Gastrocnemius medialis (tissue), 4 donors: ENCODE data around the gene FBXO46. TPM values are rescaled to one million over a fixed set of nuclear protein-coding genes. Genes with fewer than 3 reads are reported as not detected.
"Not testable (repeated sequence)": the region's sequence is repeated elsewhere in the genome, so short reads cannot be mapped to it uniquely, and the experiment has no call there.

Experiments used
- ATAC-seq, 2 donors: fragments of 150-250 bp; one replicate each; pipeline ENCODE4 v1.9.1; 2016
- DNase-seq, 2 donors: peaks; one replicate each; pipeline ENCODE4 v3.0.0-alpha.2; 2019
- H3K27ac ChIP-seq, 4 donors: fragments of 200-600 bp; sonication (generic); 1 replicate in 1 of 4; 2 replicates in 3 of 4; pipeline ENCODE4 v1.5.1; 2016 to 2018; ENCODE audit warnings: mild to moderate bottlenecking in 2 of 4, moderate library complexity in 1 of 4
- H3K27me3 ChIP-seq, 3 donors: fragments of 200-600 bp; sonication (generic) in 2 of 3; 1 replicate in 1 of 3; 2 replicates in 2 of 3; pipeline versions ENCODE4 v1.5.1 to v1.6.0; 2016 to 2019; ENCODE audit warnings: mild to moderate bottlenecking in 1 of 3, moderate library complexity in 1 of 3
- H3K36me3 ChIP-seq, 2 donors: fragments of 200-600 bp; sonication (generic) in 1 of 2; one replicate each; pipeline ENCODE4 v1.5.1; 2017 to 2018
- H3K4me1 ChIP-seq, 2 donors: fragments of 200-600 bp; sonication (generic) in 1 of 2; one replicate each; pipeline ENCODE4 v1.5.1; 2016 to 2017; ENCODE audit warnings: mild to moderate bottlenecking in 2 of 2
- H3K4me3 ChIP-seq, 4 donors: fragments of 200-600 bp; sonication (generic) in 3 of 4; 1 replicate in 1 of 4; 2 replicates in 3 of 4; pipeline ENCODE4 v1.5.1; 2016 to 2019; ENCODE audit warnings: mild to moderate bottlenecking in 2 of 4
- H3K9me3 ChIP-seq, 3 donors: fragments of 200-600 bp; sonication (generic) in 2 of 3; 1 replicate in 1 of 3; 2 replicates in 2 of 3; pipeline ENCODE4 v1.5.1; 2016 to 2019
- POLR2A ChIP-seq, 2 donors: fragments of 450-650 bp; IDR thresholded peaks; one replicate each; pipeline ENCODE4 v1.6.1; 2017; ENCODE audit warnings: antibody characterized with exemption in 2 of 2, mild to moderate bottlenecking in 2 of 2, moderate library complexity in 2 of 2
- in situ Hi-C, 4 donors: fragments of 200-750 bp; cut with MboI; loops; one replicate each; pipeline versions ENCODE4 v1.15.0 to v1.8.0; 2017; ENCODE audit warnings: low sequenced_read_pairs in 4 of 4
- intact Hi-C: fragments of 100-400 bp; cut with DNase I; formaldehyde crosslinking; loops from one replicate; pipeline ENCODE4 v1.15.1; 2023; ENCODE audit warnings: low total_unique reads
- total RNA-seq, 4 donors: library from RNA; depleted of rRNA; stranded (reverse); fragments of >200 nt; gene quantifications; one replicate each; pipeline versions ENCODE4 v1.1.0 to v1.2.3, GENCODE V29; 2016
- TF ChIP-seq, protein P1 (sequence below), 5 experiments: fragments of 450-650 bp in 3 of 5; fragments of 200-600 bp in 2 of 5; sonication (generic) in 2 of 5; IDR thresholded peaks in 4 of 5; conservative IDR thresholded peaks in 1 of 5; 1 replicate in 4 of 5; 2 replicates in 1 of 5; pipeline ENCODE4 v1.5.1; 2016 to 2019; ENCODE audit warnings: antibody characterized with exemption in 5 of 5, mild to moderate bottlenecking in 3 of 5, moderate library complexity in 3 of 5

Gene FBXO46
- total RNA-seq, 4 donors from 2014 or later = 6.6 to 14.3 (median 8.7) TPM

- DNase-seq (no peak), ATAC-seq (no peak)
- no peaks in the 10 kb centered on the region for H3K4me1 ChIP-seq
- intact Hi-C loops = no loop called here
- no peaks in the 10 kb centered on the region for H3K9me3 ChIP-seq
- H3K36me3 ChIP-seq = no peaks in the 10 kb centered on the region
- no peak overlapping the region for H3K4me3 ChIP-seq
- no peak overlapping the region for H3K27ac ChIP-seq
- H3K27me3 ChIP-seq = no peaks in the 10 kb centered on the region
- in situ Hi-C loops = no loop called here
- TF ChIP-seq, protein P1, sequence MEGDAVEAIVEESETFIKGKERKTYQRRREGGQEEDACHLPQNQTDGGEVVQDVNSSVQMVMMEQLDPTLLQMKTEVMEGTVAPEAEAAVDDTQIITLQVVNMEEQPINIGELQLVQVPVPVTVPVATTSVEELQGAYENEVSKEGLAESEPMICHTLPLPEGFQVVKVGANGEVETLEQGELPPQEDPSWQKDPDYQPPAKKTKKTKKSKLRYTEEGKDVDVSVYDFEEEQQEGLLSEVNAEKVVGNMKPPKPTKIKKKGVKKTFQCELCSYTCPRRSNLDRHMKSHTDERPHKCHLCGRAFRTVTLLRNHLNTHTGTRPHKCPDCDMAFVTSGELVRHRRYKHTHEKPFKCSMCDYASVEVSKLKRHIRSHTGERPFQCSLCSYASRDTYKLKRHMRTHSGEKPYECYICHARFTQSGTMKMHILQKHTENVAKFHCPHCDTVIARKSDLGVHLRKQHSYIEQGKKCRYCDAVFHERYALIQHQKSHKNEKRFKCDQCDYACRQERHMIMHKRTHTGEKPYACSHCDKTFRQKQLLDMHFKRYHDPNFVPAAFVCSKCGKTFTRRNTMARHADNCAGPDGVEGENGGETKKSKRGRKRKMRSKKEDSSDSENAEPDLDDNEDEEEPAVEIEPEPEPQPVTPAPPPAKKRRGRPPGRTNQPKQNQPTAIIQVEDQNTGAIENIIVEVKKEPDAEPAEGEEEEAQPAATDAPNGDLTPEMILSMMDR (IDR thresholded peaks at IDR 0.05 in 4 of 5, conservative IDR thresholded peaks at IDR 0.05 in 1 of 5) = no peak
- TF ChIP-seq POLR2A (IDR thresholded peaks at IDR 0.05) = no peak
These were observed 21.9 kb upstream of the FBXO46 start for GRCh38 chr19:45752639-45753038.

GRCh38 chr19:45751483-45751882 is 20.8 kb upstream of the FBXO46 start:
- intact Hi-C loops, in situ Hi-C loops, ATAC-seq: not testable (repeated sequence)

GRCh38 chr19:45747513-45747912 is 16.8 kb upstream of the FBXO46 start:
- ATAC-seq (no peak), DNase-seq (no peak)
- H3K9me3 ChIP-seq = no peaks in the 10 kb centered on the region
- no peaks in the 10 kb centered on the region for H3K27me3 ChIP-seq
- TF ChIP-seq, protein P1 (IDR thresholded peaks at IDR 0.05 in 4 of 5, conservative IDR thresholded peaks at IDR 0.05 in 1 of 5) = no peak
- no peak for TF ChIP-seq POLR2A (IDR thresholded peaks at IDR 0.05)
- in situ Hi-C loops = no loop called here
- no peak overlapping the region for H3K27ac ChIP-seq
- no peaks in the 10 kb centered on the region for H3K4me1 ChIP-seq
- no peak overlapping the region for H3K4me3 ChIP-seq
- no peaks in the 10 kb centered on the region for H3K36me3 ChIP-seq
- intact Hi-C loops = no loop called here

More at GRCh38 chr19:45751483-45751882, 20.8 kb upstream of the FBXO46 start:
- not testable (repeated sequence) for DNase-seq, H3K4me1 ChIP-seq, H3K4me3 ChIP-seq, H3K27me3 ChIP-seq, H3K9me3 ChIP-seq, H3K27ac ChIP-seq, H3K36me3 ChIP-seq

DNA sequence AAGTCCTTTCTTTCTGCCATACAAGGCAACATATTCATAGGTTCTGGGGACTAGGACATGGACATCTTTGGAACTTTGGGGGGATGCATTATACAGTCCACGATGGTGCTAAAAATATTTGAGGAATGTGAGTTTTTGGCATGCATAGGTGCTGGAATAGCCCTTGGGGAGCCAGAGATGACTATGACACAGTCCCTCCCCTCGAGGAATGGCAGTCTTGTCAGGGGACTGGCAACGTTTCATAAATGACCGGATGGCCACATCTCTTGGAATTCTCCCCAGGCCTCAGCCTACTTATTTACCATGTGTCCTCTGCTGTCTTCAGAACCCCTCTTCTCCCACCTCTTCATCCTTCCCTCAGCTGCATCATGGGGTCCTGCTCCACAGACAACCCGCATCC is 16.2 kb upstream of the FBXO46 start:
- no peaks in the 10 kb centered on the region for H3K9me3 ChIP-seq
- ATAC-seq (no peak), DNase-seq (no peak)
- in situ Hi-C loops = no loop called here
- no peak for TF ChIP-seq POLR2A (IDR thresholded peaks at IDR 0.05)
- TF ChIP-seq, protein P1 (IDR thresholded peaks at IDR 0.05 in 4 of 5, conservative IDR thresholded peaks at IDR 0.05 in 1 of 5) = no peak
- H3K36me3 ChIP-seq = no peaks in the 10 kb centered on the region
- H3K27ac ChIP-seq = no peak overlapping the region
- H3K4me3 ChIP-seq = no peak overlapping the region
- H3K27me3 ChIP-seq = no peaks in the 10 kb centered on the region
- intact Hi-C loops = no loop called here
- no peaks in the 10 kb centered on the region for H3K4me1 ChIP-seq

DNA sequence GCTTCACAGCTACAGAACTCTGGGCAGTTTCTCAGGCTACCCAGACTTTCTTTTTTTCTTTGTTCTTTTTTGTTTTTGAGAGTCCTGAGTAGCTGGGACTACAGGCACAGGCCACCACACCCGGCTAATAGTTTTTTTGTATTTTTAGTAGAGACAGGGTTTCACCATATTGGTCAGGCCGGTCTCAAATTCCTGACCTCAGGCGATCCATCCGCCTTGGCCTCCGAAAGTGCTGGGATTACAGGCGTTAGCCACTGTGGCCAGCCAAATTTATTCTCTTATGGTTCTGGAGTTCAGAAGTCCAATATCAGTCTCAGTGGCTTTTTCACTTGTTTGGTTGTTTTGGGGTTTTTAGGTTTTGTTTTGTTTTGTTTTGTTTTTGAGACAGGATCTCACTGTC is 14.9 kb upstream of the FBXO46 start:
- Histone ChIP-seq H3K27ac (no peak overlapping the region), H3K4me3 (no peak overlapping the region), H3K4me1 (no peaks in the 10 kb centered on the region), H3K27me3 (no peaks in the 10 kb centered on the region), H3K36me3 (no peaks in the 10 kb centered on the region), H3K9me3 (no peaks in the 10 kb centered on the region)
- in situ Hi-C loops (no loop called here), intact Hi-C loops (no loop called here)
- TF ChIP-seq, protein P1 (IDR thresholded peaks at IDR 0.05 in 4 of 5, conservative IDR thresholded peaks at IDR 0.05 in 1 of 5) = no peak
- no peak for TF ChIP-seq POLR2A (IDR thresholded peaks at IDR 0.05)
- ATAC-seq = no peak
- no peak for DNase-seq
